GM21619 (cell line): ENCODE data around the gene AQP7.
"Not testable (repeated sequence)": the region's sequence is repeated elsewhere in the genome, so short reads cannot be mapped to it uniquely, and the experiment has no call there.

Source experiments
- ATAC-seq: cut with Tn5 transposase; IDR thresholded peaks from one replicate; pipeline ENCODE4 v1.9.1; 2021; ENCODE audit not compliant: unreplicated experiment

AQP7 gene

GRCh38 chr9:33399047-33399446 lies 3.3 kb downstream of the AQP7 start:
- ATAC-seq = not testable (repeated sequence)

GRCh38 chr9:33397801-33398200 lies 4.6 kb downstream of the AQP7 start:
- not testable (repeated sequence) for ATAC-seq

- not testable (repeated sequence) for ATAC-seq
Observed at GRCh38 chr9:33395159-33395879, 7.0 kb downstream of the AQP7 start.

GRCh38 chr9:33393986-33394385 lies 8.4 kb downstream of the AQP7 start:
- ATAC-seq = not testable (repeated sequence)

- no peak for ATAC-seq
Observed at GRCh38 chr9:33393581-33393980, 8.8 kb downstream of the AQP7 start.

GRCh38 chr9:33392591-33393021 lies 9.8 kb downstream of the AQP7 start:
- ATAC-seq = not testable (repeated sequence)

- ATAC-seq = not testable (repeated sequence)
Observed at GRCh38 chr9:33391111-33391771, 11.1 kb downstream of the AQP7 start.

GRCh38 chr9:33388110-33388994 lies 14.0 kb downstream of the AQP7 start:
- no peak for ATAC-seq

GRCh38 chr9:33386998-33387397 lies 15.4 kb downstream of the AQP7 start:
- not testable (repeated sequence) for ATAC-seq

GRCh38 chr9:33386641-33386996 lies 15.7 kb downstream of the AQP7 start:
- ATAC-seq = not testable (repeated sequence)

GRCh38 chr9:33385979-33386640 lies 16.3 kb downstream of the AQP7 start:
- ATAC-seq = not testable (repeated sequence)

GRCh38 chr9:33385536-33385935 lies 16.8 kb downstream of the AQP7 start:
- not testable (repeated sequence) for ATAC-seq

GRCh38 chr9:33383396-33383795 lies 19.0 kb downstream of the AQP7 start:
- not testable (repeated sequence) for ATAC-seq

- ATAC-seq = not testable (repeated sequence)
Observed at GRCh38 chr9:33382397-33382796, 20.0 kb downstream of the AQP7 start.

- no peak for ATAC-seq
Observed at GRCh38 chr9:33381231-33381791, 21.1 kb downstream of the AQP7 start.

- no peak for ATAC-seq
Observed at GRCh38 chr9:33380390-33381094, 21.8 kb downstream of the AQP7 start.

- no peak for ATAC-seq
Observed at GRCh38 chr9:33379666-33380389, 22.5 kb downstream of the AQP7 start.

- ATAC-seq = no peak
Observed at GRCh38 chr9:33378121-33378795, 24.1 kb downstream of the AQP7 start.
